Measurements from ENCODE around the gene KIF6. TPM values are rescaled to one million over a fixed set of nuclear protein-coding genes. Genes with fewer than 3 reads are reported as not detected.

The KIF6 gene
- total and polyA plus RNA-seq, 2 donors (not counting 1 experiment from before 2014, with no cell fraction given): not detected

DNA sequence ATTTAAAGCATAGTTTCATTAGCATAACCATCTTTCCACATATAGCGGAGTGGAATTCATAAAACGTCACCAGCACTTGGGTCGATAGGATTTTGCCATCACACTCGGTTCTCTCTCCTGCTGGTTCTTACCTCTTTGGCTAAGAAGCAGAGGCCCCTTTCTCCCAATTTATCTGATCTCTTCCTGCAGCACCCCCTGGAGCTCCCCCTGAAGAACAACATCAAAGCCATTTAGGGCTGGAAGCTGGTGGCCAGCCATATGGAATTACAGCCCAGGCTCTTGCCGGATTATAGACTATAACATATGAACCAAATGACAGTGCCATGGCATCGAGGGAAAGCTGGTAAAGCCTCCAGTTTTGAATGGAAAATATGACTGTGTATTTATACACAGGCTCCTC is 6.4 kb upstream of the KIF6 start:
- ChIA-PET POLR2A (no interaction called here), CTCF (no interaction called here)
- peaks cover 20% of the 10 kb centered on the region for H3K27me3 Mint-ChIP-seq
- H3K27ac Mint-ChIP-seq: no peak overlapping the region
- Histone ChIP-seq H3K9ac (ENCODE audit: low read length) (no peak overlapping the region), H3K9me3 (ENCODE audit: control extremely low read depth in 1 of 3, control insufficient read depth in 2 of 3, insufficient read depth in 1 of 3, low read length in 2 of 3) (peaks cover 0 to 2% (median 0%) of the 10 kb centered on the region in 3 donors), H3K27ac (ENCODE audit: low read length in 2 of 2) (no peak overlapping the region), H3K27me3 (replicated peaks in 1 of 4; ENCODE audit: control extremely low read depth in 1 of 4, control insufficient read depth in 3 of 4, insufficient read depth in 4 of 4, low read length in 3 of 4) (peaks cover 0 to 5% (median 0%) of the 10 kb centered on the region in 4 experiments), H2AFZ (ENCODE audit: insufficient read depth, low read depth, low read length, poor library complexity, severe bottlenecking) (no peak overlapping the region), H3K36me3 (replicated peaks in 1 of 2; ENCODE audit: control extremely low read depth in 1 of 2, control insufficient read depth in 1 of 2, extremely low read depth in 1 of 2, insufficient read depth in 2 of 2, low read length in 1 of 2) (no peaks in the 10 kb centered on the region), H3K4me3 (ENCODE audit: control extremely low read depth in 1 of 5, extremely low read depth in 1 of 5, insufficient read depth in 1 of 5, low read depth in 2 of 5, low read length in 4 of 5) (no peak overlapping the region), H3K4me2 (replicated peaks; ENCODE audit: low read depth, low read length, poor library complexity, severe bottlenecking) (no peak overlapping the region), H3K4me1 (ENCODE audit: control insufficient read depth in 2 of 2, insufficient read depth in 2 of 2, low read length in 2 of 2) (no peaks in the 10 kb centered on the region), H3K79me2 (ENCODE audit: control insufficient read depth, insufficient read depth, low read length) (no peaks in the 10 kb centered on the region), H4K20me1 (ENCODE audit: control insufficient read depth, insufficient read depth, low read length, poor library complexity, severe bottlenecking) (no peaks in the 10 kb centered on the region)
- intact Hi-C loops (cut with micrococcal nuclease): no loop called here
- DNase-seq: no peak
- H3K4me3 Mint-ChIP-seq: no peak overlapping the region
- no peaks in the 10 kb centered on the region for H3K4me1 Mint-ChIP-seq
- WGBS (ENCODE audit: insufficient coverage): 100% methylated on average over 1 of the region's 6 CpGs
- TF ChIP-seq, protein P1, sequence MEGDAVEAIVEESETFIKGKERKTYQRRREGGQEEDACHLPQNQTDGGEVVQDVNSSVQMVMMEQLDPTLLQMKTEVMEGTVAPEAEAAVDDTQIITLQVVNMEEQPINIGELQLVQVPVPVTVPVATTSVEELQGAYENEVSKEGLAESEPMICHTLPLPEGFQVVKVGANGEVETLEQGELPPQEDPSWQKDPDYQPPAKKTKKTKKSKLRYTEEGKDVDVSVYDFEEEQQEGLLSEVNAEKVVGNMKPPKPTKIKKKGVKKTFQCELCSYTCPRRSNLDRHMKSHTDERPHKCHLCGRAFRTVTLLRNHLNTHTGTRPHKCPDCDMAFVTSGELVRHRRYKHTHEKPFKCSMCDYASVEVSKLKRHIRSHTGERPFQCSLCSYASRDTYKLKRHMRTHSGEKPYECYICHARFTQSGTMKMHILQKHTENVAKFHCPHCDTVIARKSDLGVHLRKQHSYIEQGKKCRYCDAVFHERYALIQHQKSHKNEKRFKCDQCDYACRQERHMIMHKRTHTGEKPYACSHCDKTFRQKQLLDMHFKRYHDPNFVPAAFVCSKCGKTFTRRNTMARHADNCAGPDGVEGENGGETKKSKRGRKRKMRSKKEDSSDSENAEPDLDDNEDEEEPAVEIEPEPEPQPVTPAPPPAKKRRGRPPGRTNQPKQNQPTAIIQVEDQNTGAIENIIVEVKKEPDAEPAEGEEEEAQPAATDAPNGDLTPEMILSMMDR (IDR thresholded peaks at IDR 0.05): no peak
- TF ChIP-seq EZH2 (IDR thresholded peaks at IDR 0.05; ENCODE audit: borderline replicate concordance, insufficient read depth, low read depth, low read length, poor library complexity, severe bottlenecking): no peak
- ATAC-seq (ENCODE audit: low read depth): no peak
- H3K9me3 Mint-ChIP-seq (ENCODE audit: insufficient read depth): no peaks in the 10 kb centered on the region

DNA sequence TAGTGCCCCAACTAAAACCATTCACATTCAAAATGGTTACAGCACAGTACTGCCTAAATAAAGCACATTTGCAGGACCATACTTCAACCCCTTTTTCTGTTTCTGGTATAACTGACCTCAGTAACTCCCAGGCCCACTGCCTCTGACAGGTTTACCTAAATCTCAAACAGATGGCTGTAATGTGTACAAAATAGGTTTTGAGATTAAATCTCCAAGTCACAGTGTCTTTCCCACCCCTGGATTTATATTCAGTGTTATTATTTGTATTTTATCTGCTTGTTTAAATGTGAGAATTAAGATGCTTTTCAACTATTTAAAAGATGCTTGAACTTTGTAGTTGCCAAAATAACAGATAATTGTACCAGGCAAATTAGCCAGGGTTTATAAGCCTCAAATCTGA is 4.7 kb upstream of the KIF6 start:
- Histone ChIP-seq H3K9me3 (ENCODE audit: control extremely low read depth in 1 of 3, control insufficient read depth in 2 of 3, insufficient read depth in 1 of 3, low read length in 2 of 3) (peaks cover 0 to 6% (median 0%) of the 10 kb centered on the region in 3 donors), H3K79me2 (ENCODE audit: control insufficient read depth, insufficient read depth, low read length) (no peaks in the 10 kb centered on the region), H3K36me3 (replicated peaks in 1 of 2; ENCODE audit: control extremely low read depth in 1 of 2, control insufficient read depth in 1 of 2, extremely low read depth in 1 of 2, insufficient read depth in 2 of 2, low read length in 1 of 2) (no peaks in the 10 kb centered on the region), H3K4me1 (ENCODE audit: control insufficient read depth in 2 of 2, insufficient read depth in 2 of 2, low read length in 2 of 2) (peaks cover 0 to under 1% of the 10 kb centered on the region in 2 donors), H3K4me2 (replicated peaks; ENCODE audit: low read depth, low read length, poor library complexity, severe bottlenecking) (no peak overlapping the region), H3K27ac (ENCODE audit: low read length in 2 of 2) (no peak overlapping the region), H3K9ac (ENCODE audit: low read length) (no peak overlapping the region), H2AFZ (ENCODE audit: insufficient read depth, low read depth, low read length, poor library complexity, severe bottlenecking) (no peak overlapping the region), H4K20me1 (ENCODE audit: control insufficient read depth, insufficient read depth, low read length, poor library complexity, severe bottlenecking) (no peaks in the 10 kb centered on the region), H3K27me3 (replicated peaks in 1 of 4; ENCODE audit: control extremely low read depth in 1 of 4, control insufficient read depth in 3 of 4, insufficient read depth in 4 of 4, low read length in 3 of 4) (peaks cover 0 to 5% (median 2%) of the 10 kb centered on the region in 4 experiments), H3K4me3 (ENCODE audit: control extremely low read depth in 1 of 5, extremely low read depth in 1 of 5, insufficient read depth in 1 of 5, low read depth in 2 of 5, low read length in 4 of 5) (no peak overlapping the region)
- Mint-ChIP-seq H3K9me3 (ENCODE audit: insufficient read depth) (no peaks in the 10 kb centered on the region), H3K27ac (no peak overlapping the region), H3K4me3 (no peak overlapping the region), H3K27me3 (peaks cover 16% of the 10 kb centered on the region), H3K4me1 (peaks cover 2% of the 10 kb centered on the region)
- DNase-seq (no peak), ATAC-seq (ENCODE audit: low read depth) (no peak)
- intact Hi-C loops (cut with micrococcal nuclease): no loop called here
- TF ChIP-seq EZH2 (IDR thresholded peaks at IDR 0.05; ENCODE audit: borderline replicate concordance, insufficient read depth, low read depth, low read length, poor library complexity, severe bottlenecking): no peak
- TF ChIP-seq, protein P1 (IDR thresholded peaks at IDR 0.05): no peak
- ChIA-PET CTCF (no interaction called here), POLR2A (no interaction called here)

Data from B cell (primary cell).